Astrocyte of the cerebellum (primary cell): Measurements from ENCODE around the gene INPP5E.

ENCODE experiments used
- DNase-seq: peaks from one replicate; pipeline ENCODE4 v3.0.0-alpha.2; 2011; ENCODE audit warnings: low read depth
- H3K4me3 ChIP-seq: 2 replicates; pipeline ENCODE4 v1.5.1; 2011; ENCODE audit warnings: mild to moderate bottlenecking, low read depth, low read length, moderate library complexity
- CTCF ChIP-seq: IDR thresholded peaks from 2 replicates; pipeline ENCODE4 v1.5.1; 2012; ENCODE audit warnings: low read length, low read depth, moderate library complexity, mild to moderate bottlenecking; ENCODE audit errors: missing control alignments
- in situ Hi-C: cut with HindIII; loops from 2 replicates; pipeline ENCODE4 v1.10.0; 2017; ENCODE audit warnings: low sequenced_read_pairs

Gene INPP5E

GRCh38 chr9:136439481-136440408 lies at the start of gene INPP5E:
Gene INPP5E, minus strand, starts transcription at chr9:136439845. Its CDS starts 426 bp downstream, at chr9:136439419.
- in situ Hi-C loops = no loop called here
- peak; percentile 26 for DNase-seq
- H3K4me3 ChIP-seq = peak within 1 kb of the TSS; percentile 74
- peak; percentile 62 for TF ChIP-seq CTCF

GRCh38 chr9:136488247-136489214 lies 48.9 kb upstream of the INPP5E start:
- TF ChIP-seq CTCF = peak; percentile 96
- no peak overlapping the region for H3K4me3 ChIP-seq
- in situ Hi-C loops = loop anchor here (5.0 kb wide), 3 partner anchors 69 to 154 kb away; no protein-coding TSS in a partner anchor
- no peak for DNase-seq

- DNase-seq = no peak
- no peak overlapping the region for H3K4me3 ChIP-seq
- in situ Hi-C loops = loop anchor here (5.0 kb wide), 3 partner anchors 70 to 155 kb away; no protein-coding TSS in a partner anchor
- no peak for TF ChIP-seq CTCF
Measured at GRCh38 chr9:136487672-136488071, 48.0 kb upstream of the INPP5E start.

GRCh38 chr9:136486823-136487620 lies 47.4 kb upstream of the INPP5E start:
- no peak overlapping the region for H3K4me3 ChIP-seq
- no peak for TF ChIP-seq CTCF
- in situ Hi-C loops = loop anchor here (5.0 kb wide), 3 partner anchors 70 to 155 kb away; no protein-coding TSS in a partner anchor
- DNase-seq = no peak

- H3K4me3 ChIP-seq = no peak overlapping the region
- TF ChIP-seq CTCF = no peak
- no peak for DNase-seq
- in situ Hi-C loops = loop anchor here (5.0 kb wide), 3 partner anchors 71 to 156 kb away; no protein-coding TSS in a partner anchor
Measured at GRCh38 chr9:136486131-136486530, 46.5 kb upstream of the INPP5E start.
